Measurements from ENCODE around the gene DNAJC28. TPM values are rescaled to one million over a fixed set of nuclear protein-coding genes. Genes with fewer than 3 reads are reported as not detected.
A peak's percentile ranks its signal among the peaks of the same experiment; 100 is the strongest.

Gene DNAJC28
- total RNA-seq, 1 experiment from 2014 or later, result 3.5 TPM

- peak overlapping the region; percentile 87; the same call in 1 of the 2 replicates for H3K27ac Mint-ChIP-seq
- H3K9me3 Mint-ChIP-seq, result no peaks in the 10 kb centered on the region
- no peaks in the 10 kb centered on the region for H3K27me3 Mint-ChIP-seq (ENCODE audit: low read depth)
- H3K36me3 Mint-ChIP-seq, result 0 out of 2 replicates have a peak, but pooled peaks cover 3% of the 10 kb centered on the region
- POLR2A ChIA-PET, result interaction anchor here (1.0 kb wide), 1 partner anchor 178 kb away, joined by 3 read pairs; the partner anchor contains the start of gene IL10RB
- DNase-seq (ENCODE audit: low spot score) (no peak), ATAC-seq (no peak)
- no peaks in the 10 kb centered on the region for H3K4me1 Mint-ChIP-seq
- H3K4me3 Mint-ChIP-seq, result no peak overlapping the region
- TF ChIP-seq ZNF416 (CRISPR knock-in tag; IDR thresholded peaks at IDR 0.05) (no peak), NFATC4 (CRISPR knock-in tag; IDR thresholded peaks at IDR 0.05) (no peak)
- CTCF ChIA-PET, result interaction anchor here (0.6 to 3.0 kb wide), 24 partner anchors 11 to 624 kb away, joined by 3 to 28 read pairs (median 4); partner anchors contain the start of genes DNAJC28, IFNAR1, IL10RB and OLIG2
Measured at GRCh38 chr21:33444499-33444898, 47.0 kb downstream of the DNAJC28 start.

GRCh38 chr21:33443194-33443593 lies 48.3 kb downstream of the DNAJC28 start:
- CTCF ChIA-PET, result interaction anchor here (1.7 kb wide), 1 partner anchor 243 kb away, joined by 4 read pairs; no protein-coding TSS in a partner anchor
- no peak overlapping the region for H3K4me3 Mint-ChIP-seq
- TF ChIP-seq ARID4B (CRISPR knock-in tag; IDR thresholded peaks at IDR 0.05; ENCODE audit: borderline replicate concordance) (no peak), AFF4 (CRISPR knock-in tag; IDR thresholded peaks at IDR 0.05; ENCODE audit: borderline replicate concordance) (no peak), ZNF416 (CRISPR knock-in tag; IDR thresholded peaks at IDR 0.05) (no peak), USF2 (CRISPR knock-in tag; IDR thresholded peaks at IDR 0.05) (no peak), GRHL2 (CRISPR knock-in tag; IDR thresholded peaks at IDR 0.05; ENCODE audit: insufficient replicate concordance, severe bottlenecking) (no peak), ZNF263 (CRISPR knock-in tag; IDR thresholded peaks at IDR 0.05; ENCODE audit: low read depth) (no peak), ZBTB21 (CRISPR knock-in tag; IDR thresholded peaks at IDR 0.05; ENCODE audit: borderline replicate concordance) (no peak), SMAD3 (CRISPR knock-in tag; IDR thresholded peaks at IDR 0.05; ENCODE audit: borderline replicate concordance) (no peak), USF1 (CRISPR knock-in tag; IDR thresholded peaks at IDR 0.05) (no peak), ATF2 (CRISPR knock-in tag; IDR thresholded peaks at IDR 0.05; ENCODE audit: borderline replicate concordance, low read depth) (no peak), FOXK1 (CRISPR knock-in tag; IDR thresholded peaks at IDR 0.05) (no peak), NFATC4 (CRISPR knock-in tag; IDR thresholded peaks at IDR 0.05) (no peak), ELF4 (CRISPR knock-in tag; IDR thresholded peaks at IDR 0.05; ENCODE audit: low read depth) (no peak), RORB (CRISPR knock-in tag; IDR thresholded peaks at IDR 0.05) (no peak)
- H3K36me3 Mint-ChIP-seq, result peaks cover 3% of the 10 kb centered on the region
- no peaks in the 10 kb centered on the region for H3K27me3 Mint-ChIP-seq (ENCODE audit: low read depth)
- ATAC-seq (no peak), DNase-seq (ENCODE audit: low spot score) (no peak)
- POLR2A ChIA-PET, result no interaction called here
- no peaks in the 10 kb centered on the region for H3K9me3 Mint-ChIP-seq
- H3K4me1 Mint-ChIP-seq, result no peaks in the 10 kb centered on the region
- peak overlapping the region; percentile 54 for H3K27ac Mint-ChIP-seq

Measured in WTC11 (cell line).